ENCODE measurements around the gene TERT. TPM values are rescaled to one million over a fixed set of nuclear protein-coding genes. Genes with fewer than 3 reads are reported as not detected.
"Not testable (repeated sequence)": the region's sequence is repeated elsewhere in the genome, so short reads cannot be mapped to it uniquely, and the experiment has no call there.

TERT gene
- total and polyA plus RNA-seq, 2 of the 13 experiments (the other 11 are each of a cell fraction or from before 2014, with no cell fraction given): 4.3 to 5.9 TPM

- H3K9ac ChIP-seq (ENCODE audit: insufficient read depth, low read depth, low read length); H3K79me2 ChIP-seq (ENCODE audit: insufficient read depth, low read length); H3K27ac ChIP-seq (ENCODE audit: extremely low read length, insufficient read depth, low read length); in situ Hi-C loops (cut with HindIII; ENCODE audit: extremely low pct_ligation_motif_present, low pct_unique_long_range_greater_than_20kb); H3K36me3 ChIP-seq (replicated peaks in 1 of 2; ENCODE audit: control insufficient read depth in 1 of 2, insufficient read depth in 2 of 2, low read length in 2 of 2); DNase-seq (ENCODE audit: low spot score); H2AFZ ChIP-seq (ENCODE audit: low read length); H3K4me3 ChIP-seq (replicated peaks in 1 of 3; ENCODE audit: insufficient read depth in 1 of 3, low read depth in 2 of 3, low read length in 3 of 3); H3K27me3 ChIP-seq (ENCODE audit: control insufficient read depth in 1 of 2, insufficient read depth in 2 of 2, low read length in 2 of 2); ATAC-seq; POLR2A ChIA-PET; BruUV-seq (replicated peaks); CTCF ChIA-PET (ENCODE audit: low intra/inter-chr PET ratio, low total read pairs); H4K20me1 ChIP-seq (ENCODE audit: insufficient read depth, low read length); H3K4me2 ChIP-seq (ENCODE audit: low read depth, low read length); H3K4me1 ChIP-seq (ENCODE audit: insufficient read depth, low read length); FAIRE-seq; H3K9me3 ChIP-seq (ENCODE audit: low read length); intact Hi-C loops (cut with micrococcal nuclease; ENCODE audit: unreplicated experiment): not testable (repeated sequence)
- no CpG with 5 or more reads among the region's 32 CpGs for WGBS (ENCODE audit: low lambda C conversion rate)
Observed at GRCh38 chr5:1289559-1289958, 5.3 kb downstream of the TERT start.

- ATAC-seq (peak; percentile 31; the same call in 1 of the 3 replicates), FAIRE-seq (no peak), DNase-seq (ENCODE audit: low spot score) (no peak)
- Histone ChIP-seq H3K4me1 (ENCODE audit: insufficient read depth, low read length) (no peaks in the 10 kb centered on the region), H3K79me2 (ENCODE audit: insufficient read depth, low read length) (no peaks in the 10 kb centered on the region), H4K20me1 (ENCODE audit: insufficient read depth, low read length) (no peaks in the 10 kb centered on the region), H3K9ac (ENCODE audit: insufficient read depth, low read depth, low read length) (no peak overlapping the region), H3K4me3 (replicated peaks in 1 of 3; ENCODE audit: insufficient read depth in 1 of 3, low read depth in 2 of 3, low read length in 3 of 3) (no peak overlapping the region), H2AFZ (ENCODE audit: low read length) (no peak overlapping the region), H3K36me3 (replicated peaks in 1 of 2; ENCODE audit: control insufficient read depth in 1 of 2, insufficient read depth in 2 of 2, low read length in 2 of 2) (no peaks in the 10 kb centered on the region), H3K27ac (ENCODE audit: extremely low read length, insufficient read depth, low read length) (no peak overlapping the region), H3K27me3 (ENCODE audit: control insufficient read depth in 1 of 2, insufficient read depth in 2 of 2, low read length in 2 of 2) (peaks cover 2 to 4% of the 10 kb centered on the region in 2 experiments; a peak in 3 of 5 replicates), H3K4me2 (ENCODE audit: low read depth, low read length) (no peak overlapping the region), H3K9me3 (ENCODE audit: low read length) (no peaks in the 10 kb centered on the region)
- BruUV-seq (replicated peaks): no TSS peak
- intact Hi-C loops (cut with micrococcal nuclease; ENCODE audit: unreplicated experiment): no loop called here
- ChIA-PET POLR2A (no interaction called here), CTCF (ENCODE audit: low intra/inter-chr PET ratio, low total read pairs) (no interaction called here)
- in situ Hi-C loops (cut with HindIII; ENCODE audit: extremely low pct_ligation_motif_present, low pct_unique_long_range_greater_than_20kb): no loop called here
- 73% methylated on average over 27 of the region's 37 CpGs for WGBS (ENCODE audit: low lambda C conversion rate)
- TF ChIP-seq NFATC3 (CRISPR knock-in tag; IDR thresholded peaks at IDR 0.05) (no peak), ZNF687 (CRISPR knock-in tag; IDR thresholded peaks at IDR 0.05) (peak; percentile 17; the same call in 1 of the 2 replicates), AGO1 (IDR thresholded peaks at IDR 0.05; ENCODE audit: low read depth, low read length, poor library complexity, severe bottlenecking) (no peak)
Observed at GRCh38 chr5:1288439-1289335, 6.2 kb downstream of the TERT start.

Data from HepG2 (cell line).